CD4-positive, alpha-beta T cell treated with Interleukin-4 for 4 hours (primary cell): Measurements from ENCODE around the gene LTO1.

Experiments used
- DNase-seq: peaks from one replicate; pipeline ENCODE4 v3.0.0-alpha.2; 2020

LTO1 gene

GRCh38 chr11:69674886-69675714 is at the start of gene LTO1:
LTO1 (minus strand) TSS chr11:69675353; CDS start chr11:69675239, 114 bp downstream.
- peak; percentile 91 for DNase-seq

- DNase-seq: no peak
These were observed 46.6 kb upstream of the LTO1 start for GRCh38 chr11:69721745-69722144.

- no peak for DNase-seq
These were observed 46.0 kb upstream of the LTO1 start for GRCh38 chr11:69721106-69721505.

- DNase-seq: no peak
These were observed 43.8 kb upstream of the LTO1 start for GRCh38 chr11:69718912-69719311.

GRCh38 chr11:69718147-69718546 is 43.0 kb upstream of the LTO1 start:
- no peak for DNase-seq

- no peak for DNase-seq
These were observed 42.0 kb upstream of the LTO1 start for GRCh38 chr11:69716891-69717747.

- DNase-seq: no peak
These were observed 40.9 kb upstream of the LTO1 start for GRCh38 chr11:69716099-69716498.

GRCh38 chr11:69715446-69715845 is 40.3 kb upstream of the LTO1 start:
- no peak for DNase-seq

- peak; percentile 2 for DNase-seq
These were observed 37.0 kb upstream of the LTO1 start for GRCh38 chr11:69711822-69712801.

- DNase-seq: no peak
These were observed 33.7 kb upstream of the LTO1 start for GRCh38 chr11:69708736-69709401.

GRCh38 chr11:69707176-69707575 is 32.0 kb upstream of the LTO1 start:
- no peak for DNase-seq

- no peak for DNase-seq
These were observed 31.0 kb upstream of the LTO1 start for GRCh38 chr11:69705901-69706787.

GRCh38 chr11:69705351-69705811 is 30.2 kb upstream of the LTO1 start:
- no peak for DNase-seq

- DNase-seq: no peak
These were observed 29.5 kb upstream of the LTO1 start for GRCh38 chr11:69704508-69705253.

- no peak for DNase-seq
These were observed 28.8 kb upstream of the LTO1 start, which contains the start of gene FGF19 for GRCh38 chr11:69703768-69704507. FGF19 (minus strand) TSS chr11:69704022; CDS start chr11:69703876, 146 bp downstream.

- no peak for DNase-seq
These were observed 28.3 kb upstream of the LTO1 start for GRCh38 chr11:69703453-69703767.

GRCh38 chr11:69702769-69703452 is 27.8 kb upstream of the LTO1 start:
- no peak for DNase-seq

GRCh38 chr11:69702239-69702691 is 27.1 kb upstream of the LTO1 start:
- no peak for DNase-seq
